SHP77 treated with DMSO at 0.1 percent for 48 hours (cell line): ENCODE results near the gene MYO1E.
"Not testable (repeated sequence)": the region's sequence is repeated elsewhere in the genome, so short reads cannot be mapped to it uniquely, and the experiment has no call there.

ENCODE experiments used
- DNase-seq: peaks from one replicate; lab custom pipeline; 2025; lab: John Stamatoyannopoulos, UW

MYO1E gene

DNA sequence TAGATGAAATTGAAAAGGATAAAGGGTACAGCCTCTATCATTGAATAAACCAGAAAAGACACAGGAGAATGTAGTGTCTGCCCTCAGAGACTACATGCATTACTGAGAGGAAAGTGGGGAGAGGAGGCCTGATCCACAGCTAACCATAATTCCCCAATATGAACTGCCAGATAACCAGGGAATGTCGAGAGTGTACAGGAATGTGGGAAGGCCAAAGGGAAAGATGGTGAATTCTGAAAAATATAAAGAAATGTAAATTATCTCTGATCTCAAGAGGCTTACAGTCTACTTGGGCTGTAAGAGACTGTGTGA lies 22.3 kb downstream of the MYO1E start:
- no peak for DNase-seq

- DNase-seq, result no peak
Observed at GRCh38 chr15:59349680-59350420, 22.8 kb downstream of the MYO1E start.

DNA sequence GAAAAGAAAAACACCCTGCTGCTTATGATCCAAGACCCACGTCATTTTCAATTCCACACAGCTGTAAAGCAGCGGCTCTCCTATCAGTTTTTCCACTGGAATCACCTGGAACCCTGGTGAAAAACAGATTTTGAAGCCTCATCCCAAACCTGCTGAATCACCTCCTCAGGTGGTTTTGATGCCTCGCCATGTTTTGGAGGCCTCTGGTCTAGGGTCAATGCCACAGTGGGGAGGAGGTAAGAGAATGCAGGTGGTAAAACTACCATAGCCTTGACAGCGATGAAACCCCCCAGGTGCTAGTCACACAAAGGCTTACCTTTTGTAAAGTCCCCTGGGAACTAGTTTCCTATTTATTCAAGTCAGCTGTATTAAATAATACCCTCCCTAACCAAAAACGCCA lies 24.8 kb downstream of the MYO1E start:
- no peak for DNase-seq

DNA sequence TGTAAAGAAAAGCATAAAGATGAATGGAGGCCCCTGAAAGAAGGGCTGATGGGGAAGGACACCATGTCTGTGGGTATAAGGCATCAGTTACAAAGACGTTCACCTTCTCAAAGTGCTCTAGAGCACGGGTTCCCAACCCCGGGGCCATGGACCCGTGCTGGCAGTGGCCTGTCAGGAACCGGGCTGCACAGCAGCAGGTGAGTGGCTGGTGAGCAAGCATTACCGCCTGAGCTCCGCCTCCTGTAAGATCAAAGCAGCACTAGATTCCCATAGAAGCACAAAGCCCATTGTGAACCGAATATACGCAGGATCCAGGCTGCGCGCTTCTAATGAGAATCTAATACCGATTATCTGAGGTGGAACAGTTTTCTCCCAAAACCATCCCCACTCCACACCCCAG lies 25.7 kb downstream of the MYO1E start:
- no peak for DNase-seq

GRCh38 chr15:59345326-59345725 lies 27.3 kb downstream of the MYO1E start:
- DNase-seq, result no peak

GRCh38 chr15:59344311-59344710 lies 28.4 kb downstream of the MYO1E start:
- DNase-seq, result no peak

GRCh38 chr15:59340325-59340724 lies 32.3 kb downstream of the MYO1E start:
- DNase-seq, result no peak

- no peak for DNase-seq
Observed at GRCh38 chr15:59339252-59339672, 33.4 kb downstream of the MYO1E start.

- DNase-seq, result no peak
Observed at GRCh38 chr15:59338414-59338813, 34.3 kb downstream of the MYO1E start.

DNA sequence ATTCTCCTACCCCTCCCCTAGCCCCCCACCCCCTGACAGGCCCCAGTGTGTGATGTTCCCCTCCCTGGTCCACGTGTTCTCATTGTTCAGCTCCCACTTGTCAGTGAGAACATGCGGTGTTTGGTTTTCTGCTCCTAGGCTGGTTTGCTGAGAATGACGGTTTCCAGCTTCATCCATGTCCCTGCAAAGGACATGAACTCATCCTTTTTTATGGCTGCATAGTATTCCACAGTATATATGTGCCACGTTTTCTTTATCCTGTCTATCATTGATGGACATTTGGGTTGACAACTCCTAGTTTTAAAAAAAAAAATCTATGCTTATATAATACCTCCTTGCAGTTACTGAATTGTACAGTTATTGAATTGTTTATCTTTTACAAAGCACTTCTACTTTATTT lies 35.9 kb downstream of the MYO1E start:
- not testable (repeated sequence) for DNase-seq

GRCh38 chr15:59335207-59335786 lies 37.4 kb downstream of the MYO1E start:
- no peak for DNase-seq

DNA sequence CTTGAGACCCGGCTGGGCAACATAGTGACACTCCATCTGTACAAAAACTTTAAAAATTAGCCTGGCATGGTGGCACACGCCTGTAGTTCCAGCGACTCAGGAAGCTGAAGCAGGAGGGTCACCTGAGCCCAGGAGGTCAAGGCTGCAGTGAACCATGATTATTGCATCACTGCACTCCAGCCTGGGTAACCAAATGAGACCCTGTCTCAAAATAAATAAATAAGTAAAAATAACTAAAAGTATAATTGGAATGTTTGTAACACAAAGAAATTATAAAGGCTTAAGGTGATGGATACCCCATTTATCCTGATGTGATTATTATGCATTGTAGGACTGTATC lies 38.6 kb downstream of the MYO1E start:
- no peak for DNase-seq

DNA sequence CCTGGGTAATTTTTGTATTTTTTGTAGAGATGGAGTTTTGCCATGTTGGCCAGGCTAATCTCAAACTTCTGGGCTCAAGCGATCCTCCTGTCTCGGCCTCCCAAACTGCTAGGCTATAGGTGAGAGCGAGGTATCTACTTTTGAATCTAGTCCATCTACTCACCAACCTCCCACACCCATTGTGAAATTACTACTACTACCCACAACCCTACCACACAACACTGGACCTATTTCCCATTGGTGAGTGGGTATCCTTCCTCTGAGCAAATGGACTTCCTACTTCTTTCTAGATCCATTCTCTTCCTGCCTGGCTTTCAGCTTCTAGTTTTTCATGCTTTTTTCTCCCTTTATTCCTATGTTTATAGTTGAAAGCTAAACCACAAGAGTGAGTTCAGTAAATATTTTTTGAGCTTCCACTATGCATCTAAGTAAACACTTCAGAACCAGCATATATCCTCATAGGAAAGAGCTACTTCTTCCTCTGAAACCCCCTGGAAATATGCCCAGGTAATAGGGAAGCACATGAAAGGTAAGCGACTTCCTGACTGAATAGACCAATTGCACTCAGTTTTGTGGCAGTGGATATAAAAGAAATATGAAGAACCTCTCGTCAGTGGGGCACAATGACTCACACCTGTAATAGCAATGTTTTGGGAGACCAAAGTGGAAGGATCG lies 39.1 kb downstream of the MYO1E start:
- no peak for DNase-seq

- DNase-seq, result no peak
Observed at GRCh38 chr15:59332009-59332408, 40.7 kb downstream of the MYO1E start.

- no peak for DNase-seq
Observed at GRCh38 chr15:59330649-59331048, 42.0 kb downstream of the MYO1E start.

- no peak for DNase-seq
Observed at GRCh38 chr15:59329570-59330350, 42.9 kb downstream of the MYO1E start.

- DNase-seq, result no peak
Observed at GRCh38 chr15:59329091-59329490, 43.6 kb downstream of the MYO1E start.

DNA sequence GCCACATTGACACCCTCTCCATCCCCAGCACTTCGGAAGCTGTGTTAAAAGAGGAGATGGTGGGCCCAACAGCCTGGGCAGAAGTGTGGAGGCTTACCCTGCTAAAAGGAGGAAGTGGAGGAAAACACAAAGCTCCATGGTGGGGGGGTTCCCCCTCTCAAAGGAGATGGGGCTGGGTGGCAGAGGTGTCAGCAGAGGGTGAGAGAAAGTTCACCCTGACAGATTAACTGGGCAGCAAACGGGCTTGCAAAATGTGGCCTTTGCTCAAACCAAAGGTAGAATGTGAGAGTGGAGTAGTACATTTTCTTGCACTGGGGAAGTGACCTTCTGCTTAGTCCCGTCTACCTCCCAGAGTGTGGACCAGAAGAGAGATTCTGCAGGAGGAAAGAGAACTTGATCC lies 44.7 kb downstream of the MYO1E start:
- DNase-seq, result no peak

DNA sequence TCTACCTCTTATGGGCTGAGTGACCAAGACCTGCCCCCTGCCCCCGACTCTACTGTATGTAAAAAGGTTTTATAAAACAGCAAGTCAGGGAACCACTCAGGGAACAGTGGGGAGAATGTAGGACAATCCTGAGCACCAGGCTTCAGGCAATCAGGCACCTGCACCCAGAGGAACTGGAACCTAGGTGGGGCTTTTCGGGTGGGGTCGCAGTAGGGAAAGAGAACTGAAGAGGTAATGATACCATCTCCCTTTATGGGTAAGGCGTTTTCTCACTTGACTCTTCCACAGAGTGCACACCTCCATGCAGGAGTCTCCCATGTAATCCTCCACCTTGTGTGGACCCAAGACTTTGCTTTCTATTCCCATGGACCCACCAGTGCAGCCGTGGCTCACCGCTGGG lies 45.8 kb downstream of the MYO1E start:
- no peak for DNase-seq

DNA sequence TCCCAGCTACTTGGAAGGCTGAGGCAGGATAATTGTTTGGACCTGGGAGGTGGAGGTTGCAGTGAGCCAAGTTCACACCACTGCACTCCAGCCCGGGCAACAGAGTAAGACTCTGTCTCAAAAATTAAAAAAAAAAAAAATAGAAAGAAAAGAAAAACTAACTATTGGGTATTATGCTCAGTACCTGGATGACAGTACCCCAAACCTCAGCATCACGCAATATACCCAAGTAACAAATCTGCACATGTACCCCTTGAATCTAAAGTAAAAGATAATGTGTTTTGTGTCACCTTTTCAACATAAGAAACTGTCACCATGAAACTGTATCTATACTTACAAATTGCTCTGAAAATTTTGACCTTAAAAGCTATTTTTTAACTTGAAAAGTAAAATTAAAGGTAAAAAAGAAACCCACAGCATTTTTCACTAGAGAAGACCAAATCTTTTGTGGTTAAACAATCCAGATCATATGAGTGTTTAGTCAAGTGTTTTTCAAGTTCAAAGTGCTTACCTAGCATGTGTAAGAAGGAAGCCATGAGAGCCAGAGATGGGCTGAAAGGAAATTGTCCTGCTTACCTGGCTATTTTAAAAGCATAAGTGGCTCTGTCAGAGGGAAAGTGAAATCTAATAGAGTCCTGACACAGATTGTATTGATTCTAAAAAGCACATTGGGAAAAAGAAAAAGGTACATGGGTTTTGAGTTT lies 50.5 kb downstream of the MYO1E start:
- DNase-seq, result no peak

GRCh38 chr15:59321000-59321689 lies 51.5 kb downstream of the MYO1E start:
- no peak for DNase-seq

DNA sequence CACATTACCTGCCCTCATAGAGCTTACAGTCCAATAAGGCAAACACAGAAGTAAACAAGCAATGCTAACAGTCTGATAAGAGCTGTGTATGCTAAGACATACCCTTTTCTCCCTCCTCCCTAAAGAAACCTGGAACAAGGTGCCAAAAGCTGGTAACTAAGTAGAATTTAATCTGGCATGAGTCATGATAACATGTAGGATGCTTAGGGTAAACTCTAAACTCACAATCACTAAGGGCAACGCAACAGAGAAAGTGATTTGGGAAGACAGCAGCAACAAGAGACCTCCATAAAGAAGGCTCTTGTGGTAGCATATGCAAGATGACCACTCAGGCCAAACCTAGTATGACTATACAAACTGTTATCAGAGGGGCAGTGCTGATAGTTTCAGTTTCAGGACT lies 55.5 kb downstream of the MYO1E start:
- DNase-seq, result no peak
